ENCODE measurements around the gene HTRA2.

Gene HTRA2

GRCh38 chr2:74501335-74502071 lies 28.2 kb upstream of the HTRA2 start:
- no peak for DNase-seq

- DNase-seq, result no peak
Measured at GRCh38 chr2:74502147-74502719, 27.5 kb upstream of the HTRA2 start.

- no peak for DNase-seq
Measured at GRCh38 chr2:74502720-74503505, 26.8 kb upstream of the HTRA2 start.

- no peak for DNase-seq
Measured at GRCh38 chr2:74503506-74504475, 25.9 kb upstream of the HTRA2 start.

- no peak for DNase-seq
Measured at GRCh38 chr2:74504591-74504990, 25.1 kb upstream of the HTRA2 start.

- no peak for DNase-seq
Measured at GRCh38 chr2:74505448-74506246, 24.1 kb upstream of the HTRA2 start.

GRCh38 chr2:74507145-74507925 lies 22.4 kb upstream of the HTRA2 start, which contains the start of gene PCGF1:
Gene PCGF1 (minus strand): TSS chr2:74507695. CDS start chr2:74507668, 27 bp downstream.
- DNase-seq, result peak; percentile 98

- no peak for DNase-seq
Measured at GRCh38 chr2:74507926-74508520, 21.7 kb upstream of the HTRA2 start.

- DNase-seq, result no peak
Measured at GRCh38 chr2:74510272-74510671, 19.5 kb upstream of the HTRA2 start.

- no peak for DNase-seq
Measured at GRCh38 chr2:74511104-74511989, 18.4 kb upstream of the HTRA2 start.

GRCh38 chr2:74512744-74513604 lies 16.8 kb upstream of the HTRA2 start:
- DNase-seq, result no peak

- peak; percentile 25 for DNase-seq
Measured at GRCh38 chr2:74513605-74514367, 15.9 kb upstream of the HTRA2 start.

GRCh38 chr2:74514368-74515270 lies 15.1 kb upstream of the HTRA2 start, which contains the start of gene TLX2:
Gene TLX2 (plus strand): TSS chr2:74514450. CDS start chr2:74514807, 357 bp downstream.
- no peak for DNase-seq

- DNase-seq, result no peak
Measured at GRCh38 chr2:74515271-74515980, 14.3 kb upstream of the HTRA2 start.

GRCh38 chr2:74515981-74516633 lies 13.6 kb upstream of the HTRA2 start:
- peak; percentile 75 for DNase-seq

Data from stimulated activated naive CD4-positive, alpha-beta T cell treated with Interleukin-2 at 50 U/mL for 16 hours (primary cell).